Uterus (tissue), 4 donors: Measurements from ENCODE around the gene ACAD8. TPM values are rescaled to one million over a fixed set of nuclear protein-coding genes. Genes with fewer than 3 reads are reported as not detected.

Experiments
- DNase-seq, 2 donors: peaks; one replicate each; pipeline ENCODE4 v3.0.0-alpha.2; 2019 to 2020
- H3K27ac ChIP-seq, 2 donors: fragments of 200-600 bp; sonication (generic); 1 replicate in 1 of 2; 2 replicates in 1 of 2; pipeline ENCODE4 v1.5.1; 2016 to 2018
- H3K27me3 ChIP-seq, 2 donors: fragments of 200-600 bp; sonication (generic); one replicate each; pipeline ENCODE4 v1.5.1; 2018 to 2019; ENCODE audit warnings: control low read depth in 1 of 2
- H3K36me3 ChIP-seq, 2 donors: fragments of 200-600 bp; sonication (generic); one replicate each; pipeline ENCODE4 v1.5.1; 2019; ENCODE audit warnings: control low read depth in 1 of 2
- H3K4me1 ChIP-seq, 2 donors: fragments of 200-600 bp; sonication (generic); one replicate each; pipeline ENCODE4 v1.5.1; 2018 to 2019; ENCODE audit warnings: control low read depth in 1 of 2
- H3K4me3 ChIP-seq, 2 donors: fragments of 200-600 bp; sonication (generic); 1 replicate in 1 of 2; 2 replicates in 1 of 2; pipeline ENCODE4 v1.5.1; 2018 to 2019; ENCODE audit warnings: mild to moderate bottlenecking in 1 of 2
- H3K9me3 ChIP-seq, 2 donors: fragments of 200-600 bp; sonication (generic); one replicate each; pipeline ENCODE4 v1.5.1; 2019; ENCODE audit warnings: control low read depth in 1 of 2
- POLR2A ChIP-seq, 2 donors: fragments of 450-650 bp; IDR thresholded peaks; one replicate each; pipeline ENCODE4 v1.6.1; 2016; ENCODE audit warnings: antibody characterized with exemption in 2 of 2, mild to moderate bottlenecking in 1 of 2, moderate library complexity in 1 of 2
- intact Hi-C: fragments of 100-400 bp; cut with DNase I; formaldehyde crosslinking; loops from one replicate; pipeline ENCODE4 v1.15.1; 2023; ENCODE audit warnings: low total_unique reads
- total RNA-seq, 4 donors: library from RNA; depleted of rRNA in 3 of 4; stranded (reverse); fragments of >200 nt in 3 of 4; gene quantifications; one replicate each; pipeline versions ENCODE4 v1.1.0 to v1.2.4, GENCODE V29; 2014 to 2023
- TF ChIP-seq, protein P1 (sequence below), 4 experiments: fragments of 200-600 bp in 2 of 4; fragments of 450-650 bp in 2 of 4; sonication (generic) in 2 of 4; IDR thresholded peaks; one replicate each; pipeline ENCODE4 v1.5.1; 2016 to 2019; ENCODE audit warnings: antibody characterized with exemption in 4 of 4, mild to moderate bottlenecking in 2 of 4, moderate library complexity in 1 of 4
- donor health status: DM: yes; HTN: yes; CAD: no.

Gene ACAD8
- total RNA-seq, 4 donors from 2014 or later = 16.5 to 26.5 (median 21.5) TPM

DNA sequence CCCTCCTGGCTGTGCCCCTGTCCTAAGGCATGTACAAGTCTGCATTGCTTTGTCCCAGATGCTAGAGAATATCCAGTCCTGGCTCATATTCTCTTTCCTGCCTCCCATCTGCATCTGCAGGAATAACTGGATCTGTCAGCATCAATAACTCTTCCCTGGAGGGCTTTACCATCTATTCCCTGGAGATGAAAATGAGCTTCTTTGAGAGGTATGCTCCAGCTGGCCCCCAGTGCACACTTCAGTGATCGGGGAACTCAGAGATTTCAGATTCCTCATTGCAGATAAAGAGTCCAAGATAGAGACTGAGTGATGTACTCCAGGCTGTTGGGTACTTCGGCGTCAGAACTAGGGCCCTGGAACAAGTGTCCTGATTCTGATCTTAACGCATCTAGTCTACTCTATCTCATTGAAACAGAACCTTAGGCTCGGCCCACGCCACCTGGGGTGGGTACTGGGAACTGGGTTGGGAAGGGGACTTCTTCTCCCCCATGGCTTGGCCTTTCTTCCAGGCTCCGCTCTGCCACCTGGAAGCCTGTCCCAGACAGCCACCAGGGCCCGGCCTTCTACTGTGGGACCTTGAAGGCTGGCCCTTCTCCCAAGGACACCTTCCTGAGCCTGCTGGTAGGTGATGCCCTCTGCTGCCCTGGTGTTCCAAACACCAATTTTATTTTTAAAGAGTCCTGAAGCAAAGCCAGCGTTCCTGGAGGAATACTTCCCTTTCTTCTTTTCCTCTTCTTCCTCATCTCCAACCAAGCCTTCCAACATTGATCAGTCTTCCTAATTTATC lies 60.6 kb downstream of the ACAD8 start:
- Histone ChIP-seq H3K27me3 (no peaks in the 10 kb centered on the region), H3K4me3 (no peak overlapping the region), H3K27ac (no peak overlapping the region), H3K36me3 (no peaks in the 10 kb centered on the region), H3K9me3 (peaks cover 0 to 8% of the 10 kb centered on the region in 2 donors), H3K4me1 (no peaks in the 10 kb centered on the region)
- no peak for TF ChIP-seq POLR2A (IDR thresholded peaks at IDR 0.05)
- TF ChIP-seq, protein P1, sequence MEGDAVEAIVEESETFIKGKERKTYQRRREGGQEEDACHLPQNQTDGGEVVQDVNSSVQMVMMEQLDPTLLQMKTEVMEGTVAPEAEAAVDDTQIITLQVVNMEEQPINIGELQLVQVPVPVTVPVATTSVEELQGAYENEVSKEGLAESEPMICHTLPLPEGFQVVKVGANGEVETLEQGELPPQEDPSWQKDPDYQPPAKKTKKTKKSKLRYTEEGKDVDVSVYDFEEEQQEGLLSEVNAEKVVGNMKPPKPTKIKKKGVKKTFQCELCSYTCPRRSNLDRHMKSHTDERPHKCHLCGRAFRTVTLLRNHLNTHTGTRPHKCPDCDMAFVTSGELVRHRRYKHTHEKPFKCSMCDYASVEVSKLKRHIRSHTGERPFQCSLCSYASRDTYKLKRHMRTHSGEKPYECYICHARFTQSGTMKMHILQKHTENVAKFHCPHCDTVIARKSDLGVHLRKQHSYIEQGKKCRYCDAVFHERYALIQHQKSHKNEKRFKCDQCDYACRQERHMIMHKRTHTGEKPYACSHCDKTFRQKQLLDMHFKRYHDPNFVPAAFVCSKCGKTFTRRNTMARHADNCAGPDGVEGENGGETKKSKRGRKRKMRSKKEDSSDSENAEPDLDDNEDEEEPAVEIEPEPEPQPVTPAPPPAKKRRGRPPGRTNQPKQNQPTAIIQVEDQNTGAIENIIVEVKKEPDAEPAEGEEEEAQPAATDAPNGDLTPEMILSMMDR (IDR thresholded peaks at IDR 0.05) = no peak
- DNase-seq = no peak
- intact Hi-C loops = no loop called here

Other genes with a start within 250 kb of the ACAD8 start
- 10 to 100 TPM; 51.7 to 86.7 (median 68.1) TPM for gene JAM3, start 184.5 kb upstream of the ACAD8 start, total RNA-seq
- gene NCAPD3, start 29.6 kb upstream of the ACAD8 start, total RNA-seq = 10 to 100 TPM in 2 of 4 donors, 1 to 10 TPM in 2; 6.4 to 27.1 (median 9.9) TPM
- 10 to 100 TPM; 10.6 to 46.5 (median 39.8) TPM for gene VPS26B, start 28.9 kb upstream of the ACAD8 start, total RNA-seq
- 100 to 1,000 TPM in 1 of 4 donors, 10 to 100 TPM in 3; 49.8 to 143 (median 53.6) TPM for gene THYN1, start 216 bp upstream of the ACAD8 start, total RNA-seq
- gene GLB1L3, start 22.8 kb downstream of the ACAD8 start, total RNA-seq = 1 to 10 TPM in 2 of 4 donors, not detected in 2; 1.4 to 7.2 TPM
- 10 to 100 TPM in 2 of 4 donors, 1 to 10 TPM in 2; 5.0 to 28.2 (median 16.7) TPM for gene GLB1L2, start 78.4 kb downstream of the ACAD8 start, total RNA-seq
- under 1 TPM in 2 of 4 donors, not detected in 2; 0.40 to 0.76 TPM for gene B3GAT1, start 158.7 kb downstream of the ACAD8 start, total RNA-seq